NCI-H446 treated with DMSO at 0.1 percent for 48 hours (cell line): ENCODE data around the gene CHD6.

ENCODE experiments used
- DNase-seq: peaks from one replicate; lab custom pipeline; 2025; lab: John Stamatoyannopoulos, UW

CHD6 gene, protein sequence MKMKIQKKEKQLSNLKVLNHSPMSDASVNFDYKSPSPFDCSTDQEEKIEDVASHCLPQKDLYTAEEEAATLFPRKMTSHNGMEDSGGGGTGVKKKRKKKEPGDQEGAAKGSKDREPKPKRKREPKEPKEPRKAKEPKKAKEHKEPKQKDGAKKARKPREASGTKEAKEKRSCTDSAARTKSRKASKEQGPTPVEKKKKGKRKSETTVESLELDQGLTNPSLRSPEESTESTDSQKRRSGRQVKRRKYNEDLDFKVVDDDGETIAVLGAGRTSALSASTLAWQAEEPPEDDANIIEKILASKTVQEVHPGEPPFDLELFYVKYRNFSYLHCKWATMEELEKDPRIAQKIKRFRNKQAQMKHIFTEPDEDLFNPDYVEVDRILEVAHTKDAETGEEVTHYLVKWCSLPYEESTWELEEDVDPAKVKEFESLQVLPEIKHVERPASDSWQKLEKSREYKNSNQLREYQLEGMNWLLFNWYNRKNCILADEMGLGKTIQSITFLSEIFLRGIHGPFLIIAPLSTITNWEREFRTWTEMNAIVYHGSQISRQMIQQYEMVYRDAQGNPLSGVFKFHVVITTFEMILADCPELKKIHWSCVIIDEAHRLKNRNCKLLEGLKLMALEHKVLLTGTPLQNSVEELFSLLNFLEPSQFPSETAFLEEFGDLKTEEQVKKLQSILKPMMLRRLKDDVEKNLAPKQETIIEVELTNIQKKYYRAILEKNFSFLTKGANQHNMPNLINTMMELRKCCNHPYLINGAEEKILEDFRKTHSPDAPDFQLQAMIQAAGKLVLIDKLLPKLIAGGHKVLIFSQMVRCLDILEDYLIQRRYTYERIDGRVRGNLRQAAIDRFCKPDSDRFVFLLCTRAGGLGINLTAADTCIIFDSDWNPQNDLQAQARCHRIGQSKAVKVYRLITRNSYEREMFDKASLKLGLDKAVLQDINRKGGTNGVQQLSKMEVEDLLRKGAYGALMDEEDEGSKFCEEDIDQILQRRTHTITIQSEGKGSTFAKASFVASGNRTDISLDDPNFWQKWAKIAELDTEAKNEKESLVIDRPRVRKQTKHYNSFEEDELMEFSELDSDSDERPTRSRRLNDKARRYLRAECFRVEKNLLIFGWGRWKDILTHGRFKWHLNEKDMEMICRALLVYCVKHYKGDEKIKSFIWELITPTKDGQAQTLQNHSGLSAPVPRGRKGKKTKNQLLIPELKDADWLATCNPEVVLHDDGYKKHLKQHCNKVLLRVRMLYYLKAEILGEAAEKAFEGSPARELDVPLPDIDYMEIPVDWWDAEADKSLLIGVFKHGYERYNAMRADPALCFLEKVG (N-terminal part only)

DNA sequence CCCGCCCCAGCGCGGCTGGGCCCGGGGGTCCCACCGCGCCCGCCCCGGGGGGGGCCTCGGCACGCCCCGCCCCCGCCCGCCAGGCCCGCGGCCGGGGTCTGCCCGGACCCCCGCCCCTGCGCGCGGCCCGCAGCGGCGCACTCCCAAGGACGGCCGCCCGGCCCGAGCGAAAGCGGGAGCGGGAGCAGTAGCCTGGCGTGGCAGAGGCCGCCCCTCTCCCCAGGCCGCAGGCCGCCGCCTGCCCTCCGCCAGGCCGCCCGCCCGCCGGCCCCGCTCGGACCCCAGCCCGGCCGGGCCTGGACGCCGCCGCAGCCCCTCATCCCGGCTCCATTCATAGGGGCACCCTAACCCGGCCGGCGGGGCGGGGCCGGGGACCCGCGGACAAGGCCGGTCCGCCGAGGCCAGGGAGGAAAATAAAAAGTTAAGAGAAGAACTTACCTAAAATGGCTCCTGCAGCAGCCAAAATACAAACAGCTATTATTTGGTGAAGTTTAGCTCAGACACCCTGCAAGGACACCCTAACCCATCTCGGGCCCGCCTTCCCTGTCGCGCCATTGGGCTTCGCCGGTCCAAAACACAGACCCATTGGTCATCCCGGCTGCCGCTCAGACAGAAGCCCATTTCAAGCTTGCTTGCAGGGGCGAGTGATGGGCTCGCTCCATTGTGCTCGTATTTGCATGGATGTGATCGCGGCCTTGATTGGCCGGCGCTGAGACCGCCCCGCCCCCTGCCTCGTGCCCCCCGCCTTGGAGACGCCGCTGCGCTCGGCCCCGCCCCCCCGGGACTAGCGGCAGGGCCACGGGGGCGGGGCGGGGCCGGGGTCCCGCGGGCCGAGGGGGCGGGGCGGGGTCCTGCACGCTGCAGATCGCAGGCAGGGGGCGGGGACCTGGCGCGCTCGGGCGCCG is at the start of gene CHD6:
TSS of gene CHD6 (minus strand) at position 476 of the 905 bp plus-strand sequence. CDS start 67,040 bp downstream, outside the sequence.
- peak; percentile 99 for DNase-seq

DNA sequence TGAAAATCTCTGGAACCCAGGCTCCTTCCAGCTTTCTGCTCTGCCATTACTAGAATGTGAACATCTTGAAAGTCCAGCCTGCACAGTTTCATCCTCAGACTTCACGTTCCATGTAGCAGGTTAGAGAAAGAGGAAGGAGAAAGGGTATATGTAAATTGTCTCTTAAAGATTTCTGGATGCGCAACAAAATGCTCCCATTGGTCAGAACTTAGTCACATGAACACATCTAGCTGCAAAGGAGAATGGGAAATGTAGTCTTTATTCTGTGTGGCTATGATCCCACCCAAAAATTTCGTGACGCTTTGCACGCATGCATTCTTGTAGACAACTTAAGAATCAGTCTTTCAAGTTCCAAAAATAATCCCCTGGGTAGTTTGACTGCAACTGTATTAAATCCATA is 46.4 kb upstream of the CHD6 start:
- no peak for DNase-seq

DNA sequence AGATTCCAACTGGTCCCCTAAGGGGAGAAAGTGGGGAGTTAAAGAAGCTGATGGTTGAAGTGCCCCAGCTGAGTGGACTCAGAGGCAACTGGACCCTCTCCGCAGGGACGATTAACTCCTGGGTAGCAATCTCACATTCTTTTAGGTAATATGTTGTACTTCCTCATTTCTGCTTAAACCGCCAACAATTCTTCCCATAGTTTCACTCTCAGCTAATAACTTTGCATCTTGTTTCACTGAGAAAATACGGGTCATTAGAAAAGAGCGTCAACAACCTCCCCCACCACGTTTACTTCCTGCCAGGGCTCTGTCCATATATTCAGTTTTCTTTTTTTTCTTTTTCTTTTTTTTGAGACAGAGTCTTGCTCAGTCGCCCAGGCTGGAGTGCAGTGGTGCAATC is 39.5 kb upstream of the CHD6 start:
- no peak for DNase-seq

DNA sequence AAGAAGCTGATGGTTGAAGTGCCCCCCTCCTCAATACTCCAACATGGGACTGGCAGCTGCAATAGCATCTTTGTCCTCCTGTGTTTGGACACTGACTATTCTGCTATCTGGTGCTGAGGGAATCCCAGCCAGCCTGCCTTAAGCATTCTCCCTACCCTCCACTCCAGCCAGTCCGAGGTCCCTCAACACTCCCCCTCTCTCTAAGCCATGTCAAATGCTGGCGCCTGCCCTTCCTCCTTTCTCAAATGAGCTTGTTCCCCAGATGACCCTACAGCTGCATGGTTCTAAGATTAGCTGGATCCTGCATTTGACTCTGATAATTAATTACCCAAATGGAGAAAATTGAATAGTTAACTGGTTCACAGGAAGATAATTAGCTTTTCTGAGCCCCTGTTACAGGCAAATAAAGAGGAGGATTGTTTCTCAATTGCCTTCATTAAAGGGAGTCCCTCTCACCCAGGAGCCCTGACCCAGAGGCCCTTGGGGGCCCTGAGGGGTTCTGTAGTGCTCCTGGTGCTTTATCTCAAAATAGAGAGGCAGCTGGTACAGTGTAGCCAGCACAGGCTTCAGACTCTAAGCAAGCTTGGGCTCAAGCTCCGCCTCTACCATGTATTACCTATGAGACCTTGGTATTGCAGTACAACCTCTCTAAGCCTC is 37.9 kb upstream of the CHD6 start:
- DNase-seq = no peak

DNA sequence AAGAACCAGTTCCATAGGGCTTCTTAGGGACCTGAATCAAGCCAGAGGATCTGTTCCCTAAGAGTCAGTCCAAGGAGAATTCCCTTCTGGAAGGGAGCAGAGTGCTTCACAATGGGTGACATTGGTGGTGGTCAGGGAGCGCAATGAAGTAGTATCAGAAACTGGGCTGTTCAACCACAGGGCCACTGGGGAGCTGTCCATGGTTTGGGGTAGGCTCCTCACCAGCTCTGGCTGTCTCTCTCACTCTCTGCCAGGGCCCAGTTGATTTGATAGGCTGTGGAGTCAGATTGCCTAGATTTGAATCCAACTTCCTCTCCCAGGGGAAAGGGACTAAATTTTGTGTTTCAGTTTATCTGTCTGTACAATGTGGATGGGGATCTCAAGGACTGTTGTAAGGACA is 36.7 kb upstream of the CHD6 start:
- DNase-seq = no peak

DNA sequence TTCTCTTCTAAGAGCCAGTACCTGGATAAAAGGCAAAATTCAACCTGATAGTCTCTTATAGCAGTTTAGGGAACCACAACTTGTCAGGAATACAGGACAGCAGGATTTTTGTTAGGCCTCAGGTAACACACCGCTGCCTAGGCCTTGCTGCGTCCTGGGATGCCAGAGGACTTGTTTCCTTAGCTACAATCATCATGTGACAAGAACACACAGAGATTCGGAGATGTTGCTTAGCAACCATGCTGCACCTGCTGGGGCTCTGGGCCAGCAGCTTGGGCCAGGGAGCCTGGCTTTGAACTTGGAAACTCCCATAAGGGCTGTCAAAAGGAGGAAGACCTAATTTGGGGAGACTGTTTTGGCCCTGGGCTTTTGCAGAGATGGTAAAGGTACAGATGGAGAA is 36.1 kb upstream of the CHD6 start:
- DNase-seq = no peak

DNA sequence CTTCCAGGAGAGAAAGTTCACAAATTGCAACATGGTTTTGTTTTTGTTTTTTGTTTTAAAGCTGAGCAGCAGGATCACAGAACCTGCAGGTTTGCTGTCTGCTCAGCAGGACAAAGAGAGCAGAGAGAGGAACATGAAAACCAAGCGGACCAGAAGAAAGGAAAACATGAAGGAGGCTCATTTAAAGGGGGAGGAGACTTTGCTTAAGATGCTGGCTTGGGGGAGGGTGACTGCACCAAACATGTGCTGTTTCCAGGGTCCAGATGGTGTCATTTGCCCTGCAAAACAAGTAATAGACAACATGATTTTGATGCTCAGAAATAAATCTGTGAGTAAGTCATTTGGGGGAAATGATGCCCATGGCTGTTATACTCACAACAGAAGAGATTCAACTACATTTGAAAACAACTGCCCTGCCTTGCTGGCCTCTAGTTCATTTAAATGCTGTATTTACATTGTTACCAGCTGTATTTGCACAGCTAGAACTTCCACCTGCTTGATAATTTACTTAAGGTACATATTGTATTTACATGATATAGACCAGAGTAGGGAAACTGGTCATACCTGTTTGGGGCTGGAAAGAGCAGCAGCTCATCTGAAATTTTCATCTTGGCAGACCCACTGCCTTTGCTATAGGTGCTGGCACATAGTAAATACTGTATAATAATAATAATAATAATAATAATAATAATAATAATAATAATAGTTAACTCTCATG is 32.2 kb upstream of the CHD6 start:
- DNase-seq = peak; percentile 59

DNA sequence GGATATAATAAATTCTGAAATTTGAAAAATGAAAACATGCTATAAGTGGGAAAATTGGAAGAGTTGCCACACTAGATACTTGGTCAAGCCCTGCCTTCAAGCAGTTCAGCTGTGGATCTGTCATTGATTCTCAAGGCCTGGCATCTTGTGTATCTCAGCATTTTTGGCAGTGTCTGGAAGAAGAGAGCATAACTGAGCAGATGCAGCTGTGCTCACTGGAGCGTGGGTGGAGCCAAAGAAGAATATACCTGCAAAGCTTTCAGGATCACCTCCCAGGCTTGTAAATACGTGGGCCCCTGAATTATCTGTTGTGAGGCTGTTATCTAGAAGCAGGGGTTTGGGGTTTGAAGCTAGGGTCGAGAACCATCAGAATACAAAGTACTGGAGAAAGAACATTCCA is 31.3 kb upstream of the CHD6 start:
- no peak for DNase-seq

DNA sequence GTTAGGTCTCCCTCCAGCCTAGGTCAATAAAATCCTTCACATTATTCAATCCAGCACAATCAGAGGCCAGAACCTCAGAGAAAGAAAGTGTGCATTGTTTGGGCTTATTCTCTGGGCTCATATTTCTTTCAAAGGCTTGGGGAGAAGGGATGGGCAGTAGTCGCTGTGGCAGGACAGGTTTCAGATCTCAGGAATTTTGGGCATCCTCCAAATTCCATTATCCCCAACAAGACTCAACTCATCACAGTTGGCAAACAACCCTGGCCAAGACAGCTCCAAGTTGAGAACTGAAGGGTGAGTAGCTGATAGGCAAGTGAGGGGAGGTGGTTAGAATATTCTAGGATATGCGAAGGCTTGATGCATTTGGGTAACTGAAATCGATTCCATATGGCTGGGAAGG is 27.2 kb upstream of the CHD6 start:
- DNase-seq = no peak

DNA sequence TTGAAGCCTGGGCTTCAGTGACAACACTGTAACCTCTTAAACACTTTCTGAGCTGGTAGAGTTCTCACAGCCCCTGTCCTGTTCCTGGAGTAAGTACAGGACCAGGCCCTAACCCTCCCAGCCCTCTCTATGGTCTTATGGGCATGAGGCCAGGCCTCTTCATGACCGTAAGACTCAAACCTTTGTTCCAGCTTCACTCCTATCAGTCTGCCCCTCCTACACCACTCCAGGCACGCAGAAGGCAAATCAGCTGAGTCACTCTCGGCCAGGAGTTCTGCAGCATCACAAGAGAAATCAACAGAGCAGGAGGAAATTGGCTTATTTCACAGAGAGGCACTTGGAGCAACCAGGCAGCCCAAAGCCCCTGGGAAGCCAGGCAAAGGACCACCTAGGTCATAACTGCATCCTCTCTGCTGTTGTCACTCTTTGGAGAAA is 25.3 kb upstream of the CHD6 start:
- DNase-seq = no peak

DNA sequence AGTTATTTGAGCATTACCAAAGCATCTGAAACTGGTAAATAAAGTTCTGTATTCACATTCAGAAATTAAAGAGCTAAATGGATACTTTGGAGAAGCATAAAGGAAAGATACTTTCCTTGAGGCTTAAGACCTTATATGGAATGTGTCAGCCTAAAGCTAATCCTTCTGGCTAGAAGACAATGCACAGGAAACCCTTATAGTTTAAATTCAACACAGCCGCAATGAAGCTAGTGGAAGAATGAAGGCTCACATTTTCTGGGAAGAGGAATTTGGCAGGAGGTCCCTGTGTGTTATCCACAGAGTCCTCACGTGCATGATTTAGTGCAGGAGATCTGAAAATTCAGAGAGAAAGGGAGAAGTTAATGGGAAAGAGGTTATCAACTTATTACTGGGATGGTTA is 21.5 kb upstream of the CHD6 start:
- DNase-seq = no peak

DNA sequence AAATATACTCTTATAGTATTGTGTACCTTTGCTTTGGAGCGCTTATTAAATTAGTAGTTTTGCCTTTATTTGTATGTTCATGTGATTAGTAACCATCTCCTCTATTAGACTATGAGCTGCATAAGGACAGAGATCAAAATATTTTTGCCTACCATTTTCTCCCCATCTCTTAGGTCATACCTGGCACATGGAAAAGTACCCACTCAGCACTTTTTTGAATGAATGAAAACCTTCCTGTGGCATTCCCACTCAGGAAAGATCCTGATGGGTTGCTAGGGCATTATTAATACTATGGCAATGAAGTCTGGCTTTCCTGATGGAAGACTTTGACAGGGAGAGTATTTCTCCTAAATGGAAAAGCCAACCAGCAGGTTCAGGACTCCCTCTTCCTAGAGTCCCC is 20.3 kb upstream of the CHD6 start:
- DNase-seq = no peak

DNA sequence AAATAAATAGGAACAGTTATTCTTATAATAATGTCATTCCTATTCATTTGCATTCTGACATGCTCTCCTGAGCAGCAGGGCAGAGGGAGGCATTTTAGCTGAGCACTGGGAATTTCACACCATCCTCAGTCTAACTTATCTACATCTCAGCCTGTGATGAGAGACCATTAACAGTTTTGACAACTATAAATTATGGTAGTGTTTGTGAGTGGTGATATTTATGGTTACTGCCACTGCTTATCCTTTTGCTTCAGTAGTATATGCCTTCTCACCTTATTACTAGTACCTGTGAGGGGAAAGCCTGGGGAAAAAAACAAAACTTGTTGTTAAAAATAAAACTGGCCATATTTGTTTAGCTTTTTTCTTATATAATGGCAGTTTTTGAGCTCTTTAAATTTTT is 17.0 kb upstream of the CHD6 start:
- no peak for DNase-seq

DNA sequence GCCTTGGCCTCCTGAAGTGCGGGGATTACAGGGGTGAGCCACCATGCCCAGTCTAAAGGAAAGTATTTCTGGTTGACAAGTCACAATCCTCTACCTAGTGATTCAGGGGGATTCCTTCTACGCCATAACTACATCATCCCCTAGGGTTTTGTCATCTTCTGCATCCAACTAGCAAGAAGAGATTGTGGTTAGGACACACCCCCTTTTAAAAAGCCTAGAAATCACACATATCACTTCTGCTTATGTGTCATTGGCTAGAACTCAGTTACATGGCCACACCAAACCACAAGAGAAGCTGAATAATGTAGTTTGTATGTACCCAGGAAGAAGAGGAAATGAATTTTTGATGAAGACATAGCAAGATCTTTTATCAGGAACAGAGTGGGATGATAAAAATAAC is 14.7 kb upstream of the CHD6 start:
- no peak for DNase-seq

DNA sequence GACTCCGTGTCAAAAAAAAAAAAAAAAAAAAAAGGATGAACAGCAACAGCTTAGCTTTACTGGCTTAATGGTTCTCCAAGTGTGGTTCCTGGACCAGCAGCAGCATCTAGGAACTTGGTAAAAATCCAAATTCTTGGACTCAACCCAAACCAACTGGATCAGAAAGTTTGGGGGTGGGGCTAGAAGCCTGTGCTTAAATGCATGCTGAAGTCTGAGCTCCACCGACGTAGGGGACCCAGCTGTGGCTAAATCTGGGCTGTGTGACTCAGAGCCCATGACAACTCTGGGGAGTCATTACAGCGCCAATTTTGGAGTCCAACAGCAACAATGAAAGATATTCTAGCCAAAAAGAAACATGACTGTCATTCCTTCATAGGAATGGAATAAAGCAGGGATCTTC is 13.6 kb upstream of the CHD6 start:
- DNase-seq = no peak

DNA sequence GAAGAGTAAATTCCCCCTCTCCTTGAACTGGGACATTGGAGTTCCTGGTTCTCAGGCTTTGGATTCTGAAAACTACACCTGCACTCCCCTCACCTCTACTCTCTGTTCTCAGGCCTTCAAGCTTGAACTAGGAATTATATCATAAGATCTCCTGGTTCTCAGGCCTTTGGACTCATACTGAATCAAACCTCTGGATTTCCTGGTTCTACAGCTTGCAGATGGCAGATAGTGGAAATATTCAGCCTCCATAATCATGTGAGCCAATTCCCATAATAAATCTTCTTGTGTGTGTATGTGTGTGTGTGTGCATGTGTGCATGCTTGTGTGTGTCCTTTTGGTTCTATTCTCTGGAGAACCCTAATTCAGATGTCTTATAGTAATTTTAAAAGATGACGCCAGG is 12.7 kb upstream of the CHD6 start:
- DNase-seq = no peak

DNA sequence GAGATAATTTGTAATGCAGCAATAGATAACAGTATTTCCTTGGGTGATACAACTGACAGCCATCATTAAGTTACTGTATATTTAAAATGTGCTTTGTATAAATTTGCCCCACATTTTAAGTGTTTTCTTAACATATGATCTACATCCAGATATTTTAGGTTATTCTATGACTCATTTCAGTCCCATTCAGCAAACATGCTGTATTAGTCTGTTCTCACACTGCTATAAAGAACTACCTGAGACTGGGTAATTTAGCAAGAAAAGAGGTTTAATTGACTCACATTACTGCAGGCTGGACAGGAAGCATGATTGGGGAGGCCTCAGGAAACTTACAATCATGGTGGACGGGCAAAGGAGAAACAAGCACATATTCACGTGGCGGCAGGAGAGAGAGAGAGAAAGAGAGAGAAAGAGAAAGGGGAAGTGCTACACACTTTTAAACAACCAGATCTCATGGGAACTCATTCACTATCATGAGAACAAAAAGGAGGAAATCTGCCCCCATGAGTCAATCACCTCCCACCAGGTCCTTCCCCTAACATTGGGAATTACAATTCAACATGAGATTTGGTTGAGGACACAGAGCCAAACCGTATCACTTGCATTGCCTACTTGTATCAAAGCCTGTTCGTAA is 9.6 kb upstream of the CHD6 start:
- DNase-seq = no peak

DNA sequence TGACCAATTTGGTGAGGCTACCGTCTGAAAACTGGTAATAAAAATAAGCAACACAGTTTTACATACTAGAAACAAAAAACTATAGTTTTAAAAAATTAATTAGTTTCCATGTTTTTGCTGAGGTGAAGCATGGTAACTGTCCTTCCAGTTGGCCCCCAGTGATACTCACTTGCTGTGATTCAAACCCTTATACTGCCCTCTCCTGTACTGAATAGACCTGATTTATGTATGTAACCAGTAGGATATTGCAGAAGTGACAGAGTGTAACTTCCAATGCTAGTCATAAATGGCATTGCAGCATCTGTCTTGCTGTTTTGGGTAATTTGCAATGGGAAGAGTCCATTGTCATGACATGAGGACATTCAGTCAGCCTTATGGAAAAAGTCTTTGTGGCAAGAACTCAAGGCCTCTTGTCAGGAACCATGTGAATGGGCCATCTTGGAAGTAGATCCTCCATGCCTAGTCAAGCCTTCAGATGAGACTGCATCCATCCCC is 8.9 kb upstream of the CHD6 start:
- DNase-seq = no peak

DNA sequence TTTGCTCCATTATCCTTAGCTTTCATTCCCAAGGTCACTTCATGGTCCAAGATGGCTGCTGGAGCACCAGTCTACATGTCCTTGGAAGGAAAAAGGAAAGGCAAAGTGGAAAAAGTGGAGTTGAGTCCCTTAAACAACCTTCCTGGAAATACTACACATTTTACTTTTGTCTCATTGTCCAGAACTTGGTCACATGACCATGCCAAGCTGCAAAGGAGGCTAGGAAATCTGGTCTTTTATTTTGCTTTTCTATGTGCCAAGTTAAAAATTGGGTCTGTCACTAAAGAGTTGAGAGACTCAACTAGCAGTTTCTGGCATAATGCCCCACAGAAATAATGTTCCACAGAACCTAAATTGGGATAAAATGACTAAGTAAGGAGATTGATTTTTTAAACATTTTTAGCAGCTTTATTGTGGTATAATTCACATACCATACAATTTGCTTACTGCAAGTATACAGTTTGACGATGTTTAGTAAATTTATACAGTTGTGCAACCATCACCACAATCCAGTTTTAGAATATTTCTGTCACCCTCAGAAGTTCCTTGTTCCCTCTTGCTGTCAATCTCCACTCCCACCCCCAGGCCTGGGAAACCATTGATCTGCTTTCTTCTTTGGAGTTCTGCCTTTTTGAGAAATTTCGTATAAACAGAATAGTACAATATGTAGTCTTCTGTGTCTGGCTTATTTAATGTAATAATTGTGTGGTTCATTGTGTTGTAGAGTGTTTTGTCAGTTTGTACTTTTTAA is 5.6 kb upstream of the CHD6 start:
- DNase-seq = no peak
